T-helper 1 cell treated with Interleukin-12 subunit alpha and Interleukin-12 subunit beta and Interleukin-4 antibody, amounts not matched to agents 30 ng/mL and 1 ng/mL, for 36 hours (primary cell): ENCODE results near the gene ACTA1. TPM values are rescaled to one million over a fixed set of nuclear protein-coding genes. Genes with fewer than 3 reads are reported as not detected.
"Not testable (repeated sequence)": the region's sequence is repeated elsewhere in the genome, so short reads cannot be mapped to it uniquely, and the experiment has no call there.

ENCODE experiments used
- intact Hi-C: fragments of 100-400 bp; cut with micrococcal nuclease; formaldehyde crosslinking; loops from one replicate; pipeline ENCODE4 v1.15.1; 2024
- total RNA-seq: library from RNA; stranded (reverse); gene quantifications from 2 replicates; pipeline ENCODE4 v1.2.3, GENCODE V29; 2022

The ACTA1 gene
- total RNA-seq, 1 donor from 2014 or later: 0.15 TPM

DNA sequence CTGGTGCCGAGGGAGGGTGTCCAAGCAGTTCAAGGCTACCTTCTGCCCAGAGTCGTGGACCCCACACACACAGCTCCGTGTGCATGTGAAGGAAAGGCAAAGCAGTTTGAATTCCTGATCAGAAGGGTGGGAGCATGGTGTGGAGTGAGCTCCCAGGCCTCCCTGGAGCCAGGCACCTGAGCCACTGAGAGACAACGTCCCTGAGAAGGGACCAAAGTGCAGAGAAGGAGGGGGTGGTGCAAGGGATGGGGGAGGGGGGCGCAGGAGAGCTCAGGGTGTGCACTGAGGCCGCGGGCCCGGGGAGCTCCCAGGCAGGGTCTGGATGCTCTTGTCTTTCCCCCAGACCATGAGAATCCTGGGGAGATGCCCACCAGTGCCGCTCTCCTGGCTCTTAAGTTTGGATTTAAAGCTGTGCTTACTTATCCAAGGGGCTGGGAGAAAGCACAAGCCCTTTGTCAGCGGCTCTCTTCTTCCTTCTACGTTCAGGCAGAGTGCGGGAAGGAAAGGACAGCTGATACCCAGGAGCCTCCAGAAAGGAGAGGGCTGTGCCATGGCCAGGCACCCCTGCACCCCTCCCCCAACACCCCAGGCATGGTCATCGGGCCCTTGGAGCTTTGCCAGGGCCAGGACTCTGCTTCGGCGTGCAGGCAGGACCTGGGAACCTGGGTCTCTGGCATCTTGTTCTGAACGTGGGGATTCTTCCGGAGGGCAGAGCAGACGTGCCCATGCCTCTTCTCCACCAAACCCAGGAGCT lies 24.1 kb downstream of the ACTA1 start:
- intact Hi-C loops: no loop called here

DNA sequence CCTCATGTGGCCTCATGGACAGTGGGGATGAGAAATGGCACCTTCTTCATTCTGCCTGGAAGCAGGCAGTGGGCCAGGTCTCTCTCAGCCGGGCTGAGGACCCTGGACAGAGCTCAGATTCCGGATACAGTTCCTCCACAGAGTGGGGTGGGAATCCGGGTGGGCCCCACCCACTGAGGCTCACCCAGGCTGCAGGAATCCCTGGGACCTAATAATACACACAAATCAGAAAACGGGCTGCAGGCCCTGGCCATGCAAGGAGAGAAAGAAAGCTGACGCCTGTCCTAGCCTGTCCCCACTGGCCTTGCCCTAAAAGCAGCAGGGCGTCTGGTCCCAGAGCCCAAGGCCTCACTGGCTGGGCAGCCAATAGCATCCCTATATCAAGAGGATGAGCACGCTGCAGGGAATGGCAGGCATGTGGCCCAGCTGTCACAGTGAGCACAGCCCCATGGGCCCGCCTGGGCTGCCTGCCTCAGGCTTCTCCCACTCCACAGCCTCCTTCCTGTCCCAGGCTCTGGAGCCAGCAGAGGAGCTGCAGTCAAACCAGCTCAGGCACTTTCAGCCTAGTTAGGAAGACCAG lies 25.3 kb downstream of the ACTA1 start:
- intact Hi-C loops: no loop called here

DNA sequence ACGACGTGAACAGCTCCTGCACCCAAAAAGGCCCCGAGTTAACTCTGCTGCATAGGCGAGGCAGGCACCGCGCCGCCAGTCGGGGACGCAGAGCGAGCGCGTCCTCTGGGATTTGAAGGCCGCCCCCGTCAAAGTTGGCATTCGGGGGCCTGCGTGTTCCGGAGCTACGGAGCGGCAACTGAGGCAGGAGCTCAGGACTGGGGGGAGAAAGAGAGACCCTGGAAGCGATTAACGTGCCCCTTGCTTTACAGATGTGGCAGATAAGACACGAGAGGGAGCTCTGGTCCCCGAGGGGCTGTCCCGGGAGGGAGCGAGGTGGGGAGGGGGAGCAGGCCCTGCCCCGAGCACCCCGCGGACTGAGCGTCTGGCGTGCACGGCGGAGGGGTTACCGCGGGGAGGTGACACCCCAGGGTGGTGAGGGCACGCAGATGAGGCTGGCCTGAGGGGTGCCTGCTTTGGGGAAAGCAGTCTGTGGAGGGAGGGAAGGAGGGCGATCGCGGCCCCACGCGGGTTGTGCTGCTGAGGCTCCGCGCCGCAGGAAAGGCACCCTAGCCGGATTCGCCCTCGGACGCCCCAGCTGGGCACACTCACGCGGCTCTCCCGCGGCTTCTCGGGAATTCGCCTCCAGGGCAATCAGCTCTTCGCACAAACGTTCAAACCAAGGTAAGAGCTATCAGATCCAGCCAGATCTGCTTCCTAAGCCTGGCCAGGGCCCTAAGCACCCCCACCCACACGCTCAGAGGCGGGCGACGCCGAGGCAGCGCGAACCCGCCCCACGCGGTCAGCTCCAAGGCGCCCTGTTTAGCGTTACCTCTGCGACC lies 26.5 kb downstream of the ACTA1 start:
- intact Hi-C loops: no loop called here

DNA sequence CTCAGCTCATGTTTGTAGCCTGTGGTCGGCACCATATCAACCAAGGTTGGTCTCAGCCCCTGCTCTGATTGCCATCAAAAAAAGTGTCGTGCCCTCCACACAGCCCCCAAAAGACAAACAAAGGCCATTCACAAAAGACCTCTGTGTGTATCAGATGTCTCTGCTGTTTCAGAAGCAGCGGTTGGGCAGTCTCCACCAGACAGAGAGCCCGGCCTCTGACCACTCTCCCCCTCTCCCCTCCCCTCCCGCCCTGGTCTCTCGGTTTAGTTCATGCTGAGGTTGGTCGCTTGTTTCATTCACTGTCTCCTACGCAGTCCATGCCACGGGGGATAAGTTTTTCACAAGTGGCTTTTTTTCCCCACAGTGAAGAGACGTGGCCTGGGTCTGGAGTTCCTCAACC lies 27.1 kb downstream of the ACTA1 start:
- intact Hi-C loops: no loop called here

DNA sequence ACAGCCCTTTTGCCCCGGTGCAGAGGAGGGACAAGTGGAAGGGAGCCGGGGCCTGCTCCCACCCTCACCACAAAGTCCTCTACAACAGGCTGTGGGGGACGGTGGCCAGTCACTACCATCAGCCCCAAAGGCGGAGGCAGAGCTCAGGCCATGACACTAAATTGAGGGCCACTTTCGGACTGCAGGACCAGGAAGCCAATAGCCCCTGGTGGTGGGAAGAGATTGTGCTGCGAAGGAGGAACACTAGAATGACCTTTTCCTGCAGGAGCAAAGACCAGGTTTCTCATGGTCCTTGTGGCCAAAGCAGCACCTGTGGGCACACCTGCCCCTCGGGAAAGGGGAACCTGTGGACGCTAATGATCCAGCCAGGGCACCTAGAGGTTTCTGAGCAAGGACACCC lies 30.3 kb downstream of the ACTA1 start:
- intact Hi-C loops: no loop called here

DNA sequence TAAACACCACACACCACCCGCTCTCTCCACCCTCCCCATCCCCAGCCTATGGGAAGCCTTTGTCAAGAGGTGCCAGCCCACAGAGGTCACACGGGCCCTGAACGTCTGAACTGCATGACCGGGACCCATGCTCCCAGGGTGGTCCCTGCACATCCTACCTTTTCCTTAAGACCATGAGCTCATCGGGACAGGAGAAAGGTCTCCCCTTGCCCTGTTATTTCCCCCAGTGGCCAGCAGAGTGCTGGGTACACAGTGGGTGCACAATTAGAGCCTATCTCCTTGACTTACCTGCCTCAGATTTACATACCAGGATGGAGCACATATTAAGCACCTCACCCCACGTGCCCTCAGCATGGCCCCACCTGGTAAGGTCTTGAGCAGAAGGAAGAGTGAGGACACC lies 30.9 kb downstream of the ACTA1 start:
- intact Hi-C loops: no loop called here

DNA sequence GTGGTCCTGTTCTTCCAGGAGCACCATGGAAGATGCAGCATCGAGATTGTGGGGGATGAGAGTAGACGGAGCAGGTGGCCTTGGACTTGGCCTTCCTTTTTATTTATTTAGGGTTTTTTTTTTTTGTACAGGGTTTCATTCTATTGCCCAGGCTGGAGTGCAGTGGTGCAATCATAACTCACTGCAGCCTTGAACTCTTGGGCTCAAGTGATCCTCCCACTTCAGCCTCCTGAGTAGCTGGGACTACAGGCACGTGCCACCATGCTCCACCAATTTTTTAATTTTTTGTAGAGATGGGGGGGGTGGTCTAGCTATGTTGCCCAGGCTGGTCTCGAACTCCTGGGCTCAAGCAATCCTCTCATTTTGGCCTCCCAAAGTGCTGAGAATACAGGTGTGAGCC lies 31.6 kb downstream of the ACTA1 start:
- intact Hi-C loops: not testable (repeated sequence)

DNA sequence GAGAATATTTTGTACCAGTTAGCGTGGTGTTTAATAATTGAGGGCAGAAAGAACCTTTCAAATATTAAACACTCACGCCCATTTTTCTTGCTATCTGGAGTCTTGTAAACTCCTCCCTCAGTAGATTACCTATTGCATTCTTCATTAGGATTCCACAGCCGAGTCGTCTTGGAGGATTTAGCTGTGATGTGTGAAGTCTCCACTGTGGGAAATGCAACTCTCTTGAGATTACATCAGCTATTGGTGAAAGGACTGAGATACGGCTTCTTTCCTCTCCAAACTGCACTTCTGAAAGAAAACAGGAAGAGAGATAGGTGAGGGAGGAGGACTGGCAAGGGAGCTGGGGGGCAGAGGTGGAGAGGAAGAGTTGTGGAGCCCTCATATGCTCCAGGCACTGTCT lies 36.1 kb downstream of the ACTA1 start:
- intact Hi-C loops: no loop called here

DNA sequence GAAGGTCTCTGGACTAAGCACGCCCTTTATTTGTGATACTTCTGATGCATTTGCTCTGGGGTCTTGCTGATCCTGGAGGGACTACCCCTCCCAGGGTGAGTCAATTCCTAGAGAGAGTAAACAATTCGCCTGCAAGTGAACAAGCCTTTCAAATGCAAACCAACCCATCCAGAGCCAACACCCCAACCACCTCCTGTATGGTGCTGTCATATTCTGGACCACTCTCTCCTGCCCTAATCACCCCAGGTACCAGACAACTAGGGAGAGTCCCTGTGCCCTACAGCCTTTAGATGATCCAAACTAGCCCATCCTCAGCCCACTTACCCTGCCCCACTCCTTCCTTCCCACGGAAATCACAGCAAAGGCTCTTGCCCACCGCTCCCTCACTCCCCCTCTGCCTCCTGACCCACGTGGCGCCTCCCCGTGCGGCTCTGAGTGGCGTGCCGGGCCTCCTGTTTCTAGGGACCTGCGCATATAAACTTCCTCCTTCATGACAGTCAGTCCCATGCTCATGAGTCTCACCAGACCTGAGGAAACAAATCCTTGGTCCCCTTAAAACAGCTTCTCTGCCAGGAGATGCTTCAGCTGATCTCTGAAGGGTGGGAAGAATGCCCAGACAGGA lies 37.2 kb downstream of the ACTA1 start:
- intact Hi-C loops: no loop called here

DNA sequence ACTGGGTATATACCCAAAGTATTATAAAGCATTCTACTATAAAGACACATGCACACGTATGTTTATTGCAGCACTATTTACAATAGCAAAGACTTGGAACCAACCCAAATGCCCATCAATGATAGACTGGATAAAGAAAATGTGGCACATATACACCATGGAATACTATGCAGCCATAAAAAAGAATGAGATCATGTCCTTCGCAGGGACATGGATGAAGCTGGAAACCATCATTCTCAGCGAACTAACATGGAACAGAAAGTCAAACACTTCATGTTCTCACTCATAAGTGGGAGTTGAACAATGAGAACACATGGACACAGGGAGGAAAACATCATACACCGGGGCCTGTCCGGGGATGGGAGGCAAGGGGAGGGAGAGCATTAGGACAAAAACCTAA lies 39.4 kb downstream of the ACTA1 start:
- intact Hi-C loops: not testable (repeated sequence)

DNA sequence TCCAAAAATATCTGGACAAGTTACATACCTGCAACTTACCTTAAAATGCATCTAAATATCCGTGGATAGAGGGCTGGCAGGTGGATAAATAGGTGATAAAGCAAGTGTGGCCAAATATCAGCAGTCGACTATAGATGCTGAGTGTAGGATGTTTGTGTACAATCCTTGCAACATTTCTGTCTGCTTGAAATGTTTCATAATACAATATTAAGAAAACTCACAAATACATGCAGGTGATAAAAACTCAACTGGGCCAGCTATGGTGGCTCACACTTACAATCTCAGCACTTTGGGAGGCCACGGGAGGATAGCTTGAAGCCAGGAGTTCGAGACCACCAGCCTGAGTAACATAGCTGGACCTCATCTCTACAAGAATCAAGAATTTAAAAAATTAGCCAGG lies 41.0 kb downstream of the ACTA1 start:
- intact Hi-C loops: no loop called here

DNA sequence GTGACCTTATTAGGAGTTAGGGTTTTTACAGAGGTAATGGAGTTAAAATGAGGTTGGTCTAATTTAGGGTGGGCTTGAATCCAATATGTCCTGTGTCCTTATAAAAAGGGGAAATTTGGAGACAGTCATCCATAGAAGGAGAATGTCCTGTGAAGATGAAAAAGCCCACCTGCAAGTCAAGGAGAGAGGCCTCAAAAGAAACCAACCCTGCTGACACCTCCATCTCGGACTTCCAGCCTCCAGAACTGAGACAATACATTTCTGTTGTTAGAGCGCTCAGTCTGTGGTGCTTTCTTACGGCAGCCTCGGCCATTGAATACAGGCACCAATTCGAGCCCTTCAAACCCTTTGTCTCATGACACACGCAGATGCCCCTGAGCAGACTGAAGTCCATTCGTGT lies 43.8 kb downstream of the ACTA1 start:
- intact Hi-C loops: no loop called here

DNA sequence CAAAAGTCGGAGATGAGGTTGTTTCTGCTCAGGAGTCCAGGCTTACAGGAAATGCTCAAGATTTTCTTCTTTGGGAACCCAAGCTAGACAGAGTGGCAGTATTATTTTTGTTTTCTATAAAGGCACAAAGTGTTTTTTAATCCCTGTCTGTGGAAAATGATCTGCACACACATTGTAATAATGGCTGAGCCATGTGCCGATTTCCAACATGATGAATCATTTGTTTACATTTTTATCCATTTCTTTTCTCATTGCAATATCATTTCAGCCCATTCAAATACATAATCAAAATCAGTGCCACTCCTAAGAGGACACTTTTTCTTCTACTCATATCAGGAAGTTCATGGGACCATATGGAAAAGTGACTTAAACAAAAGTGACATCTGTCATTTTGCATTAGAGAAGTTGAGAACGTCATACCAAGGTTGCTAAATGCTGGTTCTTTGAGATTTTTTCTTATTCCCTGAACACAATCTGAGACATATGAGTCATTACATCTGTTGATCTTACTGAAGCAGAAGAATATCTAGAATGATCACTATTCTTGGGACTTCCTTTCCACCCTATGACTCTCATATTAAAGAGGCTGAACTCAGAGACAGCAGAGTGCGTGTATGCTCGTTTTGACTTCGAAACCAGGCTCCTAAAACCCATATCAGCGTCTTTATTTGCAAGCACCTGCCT lies 44.9 kb downstream of the ACTA1 start:
- intact Hi-C loops: no loop called here

DNA sequence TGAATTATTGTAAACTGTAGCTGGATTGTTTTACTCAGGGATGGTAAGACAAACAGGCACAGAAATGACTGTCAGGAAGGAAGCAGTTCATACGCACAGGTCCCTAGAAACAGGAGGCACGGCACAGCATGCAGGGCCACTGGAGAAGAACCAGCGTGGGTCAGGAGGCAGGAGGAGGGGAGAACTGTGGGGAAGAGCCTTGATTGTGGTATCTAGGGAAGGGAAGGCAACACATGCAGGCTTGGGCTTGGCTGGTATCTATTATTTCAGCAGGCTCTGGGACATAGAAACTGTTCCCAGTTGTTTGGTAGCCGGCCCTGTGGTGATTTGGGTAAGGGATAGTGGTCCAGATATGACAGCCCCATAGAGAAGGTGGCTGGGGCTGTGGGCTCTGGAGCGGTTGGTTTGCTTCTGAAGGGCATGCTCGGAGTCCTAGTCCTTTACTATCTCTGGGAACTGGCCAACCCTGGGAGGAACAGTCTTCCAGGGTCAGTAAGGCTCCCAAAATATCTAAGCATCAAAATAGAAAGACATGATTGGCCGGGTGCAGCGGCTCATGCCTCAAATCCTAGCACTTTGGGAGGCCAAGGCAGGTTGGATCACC lies 47.9 kb downstream of the ACTA1 start:
- intact Hi-C loops: no loop called here

DNA sequence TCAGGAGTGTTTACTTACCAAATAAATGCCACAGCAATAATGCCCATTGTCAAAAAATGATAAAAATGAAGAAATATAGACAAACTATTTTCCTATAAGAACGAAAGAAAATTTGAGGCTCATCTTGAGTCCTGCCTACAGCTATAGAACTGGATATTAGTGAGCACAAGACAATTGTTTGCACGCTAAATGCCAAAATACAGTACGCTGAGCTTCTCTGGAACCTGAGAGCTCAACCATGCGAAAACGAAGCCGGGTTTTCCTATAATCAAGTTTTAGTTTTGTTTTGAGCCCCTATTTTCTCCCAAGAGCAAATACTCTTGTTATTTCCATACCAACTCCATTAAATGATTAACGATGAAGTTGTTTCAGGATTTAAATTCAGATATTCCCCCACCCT lies 49.1 kb downstream of the ACTA1 start:
- intact Hi-C loops: no loop called here

DNA sequence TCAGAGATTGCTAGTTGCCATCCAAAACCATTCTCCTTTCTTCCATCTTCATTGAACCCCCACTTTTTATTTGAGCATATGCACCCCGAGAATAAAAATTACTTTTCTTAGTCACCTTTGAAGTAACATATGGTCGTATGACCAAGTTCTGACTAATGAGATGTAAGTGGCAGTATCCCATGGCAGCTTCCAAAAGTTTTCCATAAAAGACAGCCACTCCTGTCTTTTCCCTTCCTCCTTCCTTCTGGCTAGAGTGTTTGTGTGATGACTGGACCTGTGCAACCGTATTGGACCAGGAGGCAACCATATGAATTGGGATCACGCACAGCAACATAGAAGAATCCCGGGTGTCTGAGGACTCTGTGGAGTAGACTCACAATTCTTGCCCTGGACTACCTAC lies 49.9 kb downstream of the ACTA1 start:
- intact Hi-C loops: no loop called here

DNA sequence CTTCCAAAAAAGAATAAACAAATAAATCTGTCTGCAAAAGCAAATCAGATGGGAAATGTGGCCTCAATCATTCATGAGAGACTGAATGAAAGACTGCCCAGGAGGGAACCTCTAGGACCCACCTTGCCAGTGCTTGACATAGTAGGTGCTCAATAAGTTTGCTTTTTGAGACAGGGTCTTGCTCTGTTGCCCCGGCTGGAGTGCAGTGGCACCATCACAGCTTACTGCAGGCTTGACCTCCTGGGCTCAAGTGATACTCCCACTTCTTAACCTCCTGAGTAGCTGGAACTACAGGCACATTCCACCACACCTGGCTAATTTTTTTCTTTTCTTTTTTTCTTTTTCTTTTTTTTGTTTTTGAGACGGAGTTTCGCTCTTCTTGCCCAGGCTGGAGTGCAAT lies 50.7 kb downstream of the ACTA1 start:
- intact Hi-C loops: no loop called here
